GM21717 (cell line): ENCODE results near the gene LPIN1.

Experiments used
- ATAC-seq: cut with Tn5 transposase; IDR thresholded peaks from one replicate; pipeline ENCODE4 v1.9.1; 2021; ENCODE audit warnings: mild to moderate bottlenecking, moderate library complexity; ENCODE audit not compliant: unreplicated experiment

Gene LPIN1

GRCh38 chr2:11746376-11746806 lies at the start of gene LPIN1:
Gene LPIN1, plus strand, starts transcription at chr2:11746632. Its CDS starts 18,910 bp downstream, at chr2:11765542.
- ATAC-seq: peak; percentile 41

GRCh38 chr2:11696736-11697102 lies 49.7 kb upstream of the LPIN1 start:
- ATAC-seq: no peak

GRCh38 chr2:11697103-11697871 lies 49.1 kb upstream of the LPIN1 start:
- ATAC-seq: no peak

- ATAC-seq: no peak
Measured at GRCh38 chr2:11698009-11698922, 48.2 kb upstream of the LPIN1 start.

- no peak for ATAC-seq
Measured at GRCh38 chr2:11699686-11700670, 46.5 kb upstream of the LPIN1 start.

GRCh38 chr2:11701206-11701605 lies 45.2 kb upstream of the LPIN1 start:
- ATAC-seq: no peak

- no peak for ATAC-seq
Measured at GRCh38 chr2:11701751-11702301, 44.6 kb upstream of the LPIN1 start.

- no peak for ATAC-seq
Measured at GRCh38 chr2:11702946-11703345, 43.5 kb upstream of the LPIN1 start.

GRCh38 chr2:11703700-11704099 lies 42.7 kb upstream of the LPIN1 start:
- no peak for ATAC-seq

GRCh38 chr2:11705063-11705462 lies 41.4 kb upstream of the LPIN1 start:
- no peak for ATAC-seq

GRCh38 chr2:11705711-11706110 lies 40.7 kb upstream of the LPIN1 start:
- ATAC-seq: no peak

GRCh38 chr2:11708106-11708505 lies 38.3 kb upstream of the LPIN1 start:
- no peak for ATAC-seq

GRCh38 chr2:11709293-11709692 lies 37.1 kb upstream of the LPIN1 start:
- ATAC-seq: no peak

GRCh38 chr2:11710210-11710609 lies 36.2 kb upstream of the LPIN1 start:
- no peak for ATAC-seq

- no peak for ATAC-seq
Measured at GRCh38 chr2:11710632-11711353, 35.6 kb upstream of the LPIN1 start.

GRCh38 chr2:11711354-11711716 lies 35.1 kb upstream of the LPIN1 start:
- ATAC-seq: no peak

GRCh38 chr2:11711751-11712150 lies 34.7 kb upstream of the LPIN1 start:
- no peak for ATAC-seq

- ATAC-seq: no peak
Measured at GRCh38 chr2:11712866-11713265, 33.6 kb upstream of the LPIN1 start.

GRCh38 chr2:11713815-11714214 lies 32.6 kb upstream of the LPIN1 start:
- no peak for ATAC-seq
